Posterior cingulate gyrus (tissue), 11 donors: ENCODE measurements around the gene C19orf38.

Experiments used
- DNase-seq, 10 donors: peaks; one replicate each; pipeline versions ENCODE4 v3.0.0 to v3.0.0-alpha.2; 2020 to 2021; ENCODE audit warnings: mixed read lengths in 3 of 10
- intact Hi-C: fragments of 100-400 bp; cut with DNase I; formaldehyde crosslinking; loops from one replicate; pipeline ENCODE4 v1.15.1; 2023

Gene C19orf38

DNA sequence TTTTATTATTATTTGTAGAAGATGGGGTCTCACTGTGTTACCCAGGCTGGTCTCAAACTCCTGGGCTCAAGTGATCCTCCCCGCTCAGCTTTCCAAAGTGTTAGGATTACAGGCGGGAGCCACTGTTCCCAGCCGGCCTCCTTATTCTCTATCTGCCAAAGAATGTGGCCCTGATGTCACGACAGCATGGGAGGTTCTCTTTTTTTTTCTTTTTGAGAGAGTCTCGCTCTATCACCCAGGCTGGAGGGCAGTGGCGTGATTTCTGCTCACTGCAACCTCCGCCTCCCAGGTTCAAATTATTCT is 46.6 kb downstream of the C19orf38 start:
- intact Hi-C loops = no loop called here
- peak in 1 of 10 donors; percentile 59 for DNase-seq

DNA sequence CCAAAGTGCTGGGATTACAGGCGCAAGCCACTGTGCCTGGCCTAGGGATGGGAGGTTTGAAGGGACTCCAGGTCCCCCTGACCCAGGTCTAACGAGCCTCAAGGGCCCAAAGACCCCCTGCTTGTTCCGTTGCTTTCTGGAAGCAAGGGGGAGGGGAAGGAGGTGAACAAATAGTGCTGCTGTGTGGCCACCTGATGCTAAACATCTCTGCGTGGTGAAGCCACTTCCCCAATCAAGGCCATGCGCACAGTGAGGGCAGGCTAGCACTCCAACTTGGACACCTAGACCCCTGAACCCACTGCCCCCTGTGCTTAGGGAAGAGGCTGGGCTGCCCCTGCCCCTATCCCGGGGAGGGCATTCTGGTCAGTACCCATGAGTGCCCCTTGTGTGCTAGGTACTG is 47.1 kb downstream of the C19orf38 start:
- peak in 1 of 10 donors; percentile 54 for DNase-seq
- intact Hi-C loops = no loop called here

DNA sequence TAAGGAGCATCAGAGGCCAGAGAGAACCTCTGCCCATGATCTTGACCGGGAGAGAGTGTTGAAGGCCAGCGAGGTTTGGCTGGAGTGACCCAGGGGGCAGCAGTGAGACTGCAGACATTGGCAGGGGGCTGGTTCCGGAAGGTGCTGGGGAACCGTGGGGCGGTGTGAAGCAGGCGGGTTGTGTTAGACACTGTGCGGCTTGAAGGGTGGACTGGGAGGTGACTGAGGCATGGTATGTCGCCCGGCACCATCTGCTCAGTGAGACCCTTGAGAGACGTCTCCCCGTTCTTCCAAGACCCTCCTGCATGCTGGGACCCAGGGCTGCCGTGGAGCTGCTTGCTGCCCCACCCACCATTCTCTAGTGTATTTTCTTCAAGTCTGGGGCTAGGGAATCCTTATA is 47.7 kb downstream of the C19orf38 start:
- intact Hi-C loops = no loop called here
- peak in 1 of 10 donors; percentile 77 for DNase-seq

DNA sequence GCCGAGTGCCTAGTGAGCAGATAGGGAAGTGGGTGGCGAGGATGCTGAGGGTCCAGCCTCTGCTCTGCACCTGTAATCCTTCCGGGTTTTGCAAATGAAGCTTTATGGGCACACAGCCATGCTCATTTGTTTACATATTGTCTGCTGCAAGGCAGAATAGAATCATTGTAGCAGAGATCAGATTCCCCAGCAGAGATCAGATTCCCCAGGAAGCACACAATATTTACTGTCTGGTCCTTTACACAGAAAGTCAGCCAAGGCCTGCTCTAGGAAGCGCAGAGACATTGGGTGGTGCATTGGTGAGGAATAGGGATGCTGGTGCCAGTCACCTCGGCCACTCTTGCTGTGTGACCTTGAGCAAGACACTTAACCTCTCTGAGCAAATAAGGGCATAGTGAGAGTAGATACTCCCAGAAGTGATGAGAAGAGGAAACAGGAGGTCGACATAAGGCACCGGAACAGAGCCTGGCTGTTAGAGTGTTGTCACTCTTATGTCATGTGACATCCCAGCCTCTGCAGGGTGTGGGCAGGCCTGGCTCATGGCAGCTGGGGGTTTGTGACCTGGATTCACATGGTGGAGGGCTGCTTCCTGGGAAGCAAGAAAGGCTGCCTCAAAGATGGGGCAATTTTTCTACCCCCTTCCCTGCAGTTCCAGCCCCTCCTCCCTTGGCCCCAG is 48.8 kb downstream of the C19orf38 start:
- peak in 1 of 10 donors; percentile 63 for DNase-seq
- intact Hi-C loops = no loop called here

DNA sequence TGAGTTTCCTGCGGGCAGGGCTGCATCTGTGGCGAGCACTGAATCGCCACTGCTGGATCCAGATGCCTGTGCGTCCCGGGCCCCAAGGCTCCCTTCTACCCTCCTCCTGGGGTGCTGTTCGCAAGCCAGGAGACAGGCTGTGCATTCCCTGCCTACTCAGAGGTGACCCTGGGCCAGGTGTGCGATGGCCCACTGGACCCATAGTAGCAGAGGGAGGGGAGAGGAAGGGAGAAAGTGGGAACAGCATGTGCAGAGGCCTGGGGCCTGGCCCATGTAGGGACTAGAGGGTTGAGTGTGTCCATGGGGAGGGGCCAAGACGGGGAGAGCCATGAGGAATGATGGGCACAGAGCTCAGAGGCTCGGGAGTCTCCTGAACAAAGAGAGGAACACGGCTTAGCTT is 50.4 kb downstream of the C19orf38 start:
- intact Hi-C loops = no loop called here
- peak in 1 of 10 donors; percentile 77 for DNase-seq

DNA sequence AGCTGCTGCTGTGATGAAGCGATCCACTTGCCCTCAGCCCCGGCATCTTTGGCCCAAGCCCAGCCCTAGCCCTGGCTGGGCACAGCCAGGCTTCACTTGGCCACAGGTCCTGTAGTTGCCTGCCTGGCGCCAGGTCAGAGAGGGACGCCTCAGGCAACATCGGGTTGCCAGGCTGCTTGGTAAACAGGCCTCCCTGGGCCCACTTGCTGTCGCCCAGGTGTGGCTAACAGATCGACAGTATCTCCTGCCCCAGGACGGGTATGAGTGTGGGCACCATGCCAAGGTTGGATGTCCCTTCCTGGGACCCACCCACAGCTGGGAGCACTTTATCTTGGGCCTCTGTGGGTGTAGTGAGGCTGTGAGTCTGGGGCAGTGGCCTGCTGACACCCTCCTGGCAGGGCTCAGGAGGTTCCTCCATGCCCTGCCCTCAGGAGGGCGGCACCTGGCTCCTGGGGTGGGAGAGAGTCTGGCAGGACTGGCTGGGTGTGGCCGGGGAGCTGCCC is 51.0 kb downstream of the C19orf38 start:
- intact Hi-C loops = no loop called here
- DNase-seq = peak in 3 of 10 donors; percentile 33 to 88 (median 50)

DNA sequence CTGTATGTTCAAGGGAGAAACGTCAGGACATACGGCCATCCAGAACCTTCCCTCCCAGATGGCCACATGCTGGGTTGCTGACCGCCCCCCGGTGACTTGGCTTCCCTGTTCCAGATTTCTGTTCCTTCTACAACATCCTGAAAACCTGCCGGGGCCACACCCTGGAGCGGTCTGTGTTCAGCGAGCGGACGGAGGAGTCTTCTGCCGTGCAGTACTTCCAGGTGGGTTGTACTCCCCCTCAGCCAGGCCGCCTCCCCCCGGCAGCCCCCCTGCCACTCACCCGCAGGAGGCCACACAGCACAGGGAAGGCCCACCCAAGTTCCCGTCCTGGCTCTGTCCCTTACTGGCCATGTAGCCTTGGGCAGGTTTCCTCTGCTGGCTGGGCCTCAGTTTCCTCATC is 59.7 kb downstream of the C19orf38 start:
- peak in 1 of 10 donors; percentile 25 for DNase-seq
- intact Hi-C loops = no loop called here

DNA sequence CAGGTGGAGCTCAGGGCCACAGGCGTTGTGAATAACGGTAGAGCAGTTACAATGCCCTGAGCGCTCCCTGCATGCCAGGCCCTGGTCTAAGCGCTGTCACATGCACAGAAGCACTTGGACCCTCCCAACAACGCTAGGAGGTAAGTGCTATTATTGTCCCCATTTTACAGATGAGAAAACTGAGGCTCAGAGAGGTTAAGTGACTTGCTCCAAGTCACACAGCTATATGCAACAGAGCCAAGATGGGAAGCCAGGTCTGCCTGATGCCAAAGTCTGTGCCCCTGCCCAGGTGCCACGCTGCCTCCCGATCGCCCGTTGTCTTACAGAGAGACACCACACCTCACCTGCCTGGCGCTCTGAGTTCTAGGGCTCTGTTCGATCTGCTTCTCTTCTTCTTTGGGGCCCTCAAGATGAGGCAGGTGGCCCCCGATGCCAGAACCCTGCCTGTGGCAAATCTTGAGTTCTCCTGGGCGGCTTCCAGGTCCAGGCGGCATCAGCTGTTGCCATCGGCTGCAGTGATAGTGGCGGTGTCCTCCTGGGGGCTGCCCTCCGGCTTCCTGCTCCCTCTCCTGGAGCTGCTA is 60.3 kb downstream of the C19orf38 start:
- peak in 1 of 10 donors; percentile 72 for DNase-seq
- intact Hi-C loops = no loop called here

DNA sequence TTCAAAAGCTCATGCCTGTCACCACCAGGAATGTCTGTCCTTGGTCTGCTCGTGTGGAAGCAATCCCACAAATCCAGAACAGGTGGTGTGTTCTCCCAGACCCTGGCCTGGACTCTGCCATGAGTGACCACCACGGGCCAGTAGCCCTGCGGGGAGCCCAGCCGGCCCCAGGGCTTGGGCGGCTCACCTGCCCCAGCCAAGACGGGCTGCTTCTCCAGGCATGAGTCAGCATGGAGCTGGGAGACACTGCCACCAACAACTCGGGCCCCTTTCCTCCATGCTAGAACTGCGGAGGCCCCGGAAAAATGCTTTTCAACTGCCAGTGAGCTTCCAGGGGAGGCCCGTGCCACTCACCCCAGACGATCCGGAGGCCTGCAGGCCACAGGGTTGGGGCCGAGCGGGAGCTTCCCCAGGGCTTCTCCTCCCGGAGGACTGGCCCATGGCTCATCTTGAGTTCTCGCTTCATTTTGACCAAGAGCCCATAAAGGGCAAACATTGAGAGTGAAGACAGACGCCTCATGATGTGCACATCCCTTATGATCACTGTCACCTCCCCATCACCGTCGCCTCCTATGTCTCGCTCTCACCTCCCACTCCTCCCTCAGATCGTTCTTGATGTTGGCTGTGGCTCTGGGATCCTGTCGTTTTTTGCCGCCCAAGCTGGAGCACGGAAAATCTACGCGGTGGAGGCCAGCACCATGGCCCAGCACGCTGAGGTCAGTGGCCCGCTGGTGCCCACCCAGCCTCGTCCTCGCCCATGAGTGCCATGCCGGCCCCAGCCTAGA is 63.6 kb downstream of the C19orf38 start:
- intact Hi-C loops = no loop called here
- peak in 1 of 10 donors; percentile 83 for DNase-seq

DNA sequence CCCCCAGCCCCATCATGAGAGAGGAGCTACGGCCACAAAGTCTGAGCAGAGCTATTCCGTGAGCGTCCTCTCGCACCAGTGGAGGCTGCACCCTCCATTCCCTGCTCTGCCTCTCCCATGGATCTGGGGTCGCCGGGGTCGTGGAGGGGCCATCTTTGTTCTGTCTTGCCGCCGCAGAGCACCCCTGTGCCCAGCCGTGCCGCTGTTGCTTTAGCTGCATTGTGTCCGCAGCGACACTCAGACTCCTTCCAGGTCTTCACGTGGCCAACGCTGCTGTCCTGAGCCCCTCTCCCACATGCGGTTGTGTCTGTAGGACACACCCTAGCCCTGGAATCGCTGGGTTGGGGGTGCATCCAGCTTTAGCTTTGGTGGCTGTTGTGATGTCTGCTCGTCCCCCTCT is 64.4 kb downstream of the C19orf38 start:
- intact Hi-C loops = no loop called here

DNA sequence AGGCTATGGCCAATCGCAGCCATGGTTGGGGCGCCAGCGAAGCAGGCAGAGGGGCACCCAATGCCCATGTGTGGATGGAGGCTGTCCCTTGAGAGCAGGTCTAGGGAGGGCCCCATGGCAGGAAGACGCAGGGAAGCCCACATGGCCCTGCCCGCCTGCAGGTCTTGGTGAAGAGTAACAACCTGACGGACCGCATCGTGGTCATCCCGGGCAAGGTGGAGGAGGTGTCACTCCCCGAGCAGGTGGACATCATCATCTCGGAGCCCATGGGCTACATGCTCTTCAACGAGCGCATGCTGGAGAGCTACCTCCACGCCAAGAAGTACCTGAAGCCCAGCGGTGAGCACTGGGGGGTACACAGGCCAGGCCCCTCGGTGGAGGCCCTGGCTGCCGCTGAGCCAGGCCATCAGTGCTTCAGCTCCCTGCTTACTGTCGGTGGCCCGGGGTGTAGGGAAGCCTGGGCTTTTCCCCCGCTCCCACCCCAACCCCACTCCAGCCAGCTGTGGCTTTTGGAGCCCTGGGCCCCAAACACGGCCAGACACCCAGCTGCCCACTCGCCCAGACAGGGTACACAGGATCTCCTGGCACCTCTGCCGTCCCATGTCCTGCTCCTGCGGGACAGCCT is 65.6 kb downstream of the C19orf38 start:
- intact Hi-C loops = no loop called here
- DNase-seq = no peak

More for the DNA sequence above, 64.4 kb downstream of the C19orf38 start:
- DNase-seq = peak in 1 of 10 donors; percentile 69

DNA sequence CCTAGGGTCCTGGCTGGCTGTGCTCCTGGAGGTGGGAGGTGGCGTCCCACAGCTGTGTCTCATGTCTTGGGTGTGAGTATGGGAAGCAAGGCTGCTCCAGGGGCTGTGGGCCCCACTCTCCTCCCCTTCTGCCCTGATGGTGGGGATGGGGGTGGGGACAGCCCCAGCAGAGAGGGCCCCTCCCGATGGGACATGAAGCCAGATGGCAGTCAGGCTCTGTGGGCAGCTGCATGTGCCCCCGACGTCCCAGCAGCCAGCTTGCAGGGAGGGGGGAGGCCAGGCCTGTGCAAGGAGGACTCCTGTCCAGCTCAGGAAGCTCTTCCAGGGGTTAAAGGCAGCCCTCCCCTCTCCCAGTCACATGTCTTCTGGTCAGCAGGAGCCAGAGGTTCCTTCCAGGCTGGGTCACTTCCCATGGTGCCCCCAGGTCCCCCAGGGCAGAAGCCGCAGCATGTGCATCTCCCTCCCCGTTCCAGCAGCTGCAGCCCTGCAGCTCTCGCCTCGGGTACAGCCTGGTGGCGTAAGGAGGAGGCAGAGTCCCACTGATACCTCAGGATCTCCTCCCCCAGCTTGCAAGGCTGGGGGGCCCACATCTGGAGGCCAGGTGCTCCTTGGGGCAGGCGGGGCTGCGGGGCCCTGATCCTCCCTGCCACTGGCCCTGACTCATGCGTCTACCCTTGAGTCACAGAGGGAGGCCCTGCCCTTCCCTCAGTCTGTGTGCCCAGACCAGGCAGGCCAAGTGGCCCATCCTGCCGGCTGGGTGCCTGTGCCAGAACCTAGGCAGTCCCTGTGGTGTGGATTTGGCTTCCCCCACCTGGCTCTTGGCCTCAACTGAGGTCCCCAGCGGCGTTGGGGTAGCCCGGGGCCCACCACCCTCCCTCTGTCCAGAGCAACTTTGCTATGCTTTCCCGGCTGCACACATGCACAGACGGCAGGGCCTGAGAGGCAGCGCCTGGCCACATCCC is 67.2 kb downstream of the C19orf38 start:
- intact Hi-C loops = no loop called here
- DNase-seq = no peak

DNA sequence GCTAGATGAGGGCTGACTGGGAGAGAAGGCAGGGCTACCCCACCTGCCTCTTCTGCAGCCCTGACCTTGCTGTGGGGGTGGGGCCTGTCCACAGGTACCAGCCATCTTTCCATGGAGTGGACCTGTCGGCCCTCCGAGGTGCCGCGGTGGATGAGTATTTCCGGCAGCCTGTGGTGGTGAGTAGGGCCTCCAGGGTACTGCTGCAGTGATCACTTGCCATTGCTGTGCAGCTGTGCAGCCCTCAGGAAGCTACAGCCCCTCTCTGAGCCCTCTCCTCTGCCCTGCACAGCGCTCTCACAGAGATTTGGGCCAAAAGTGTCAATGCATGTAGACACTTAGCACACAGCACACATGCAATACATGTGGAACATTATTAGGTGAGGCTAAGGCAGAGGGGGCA is 68.4 kb downstream of the C19orf38 start:
- intact Hi-C loops = no loop called here
- no peak for DNase-seq

DNA sequence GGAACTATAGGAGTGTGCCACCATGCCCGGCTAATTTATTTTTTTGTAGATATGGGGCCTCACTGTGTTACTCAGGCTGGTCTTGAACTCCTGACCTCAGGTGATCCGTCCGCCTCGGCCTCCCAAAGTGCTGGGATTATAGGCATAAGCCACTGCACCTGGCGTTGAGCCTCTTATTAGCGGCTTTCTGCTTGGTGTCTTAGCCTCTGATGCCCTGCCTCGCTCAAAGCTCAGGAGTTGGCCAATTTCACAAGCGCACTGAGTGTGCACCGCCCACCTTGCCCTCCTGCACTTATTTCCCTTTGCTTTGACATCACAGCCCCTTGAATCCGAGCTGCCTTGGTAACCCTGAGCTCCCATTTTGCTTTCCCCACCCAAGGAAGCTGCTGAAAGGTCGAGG is 70.1 kb downstream of the C19orf38 start:
- intact Hi-C loops = no loop called here
- DNase-seq = no peak
